RWPE2 (cell line): ENCODE data around the gene ALG12.
A peak's percentile ranks its signal among the peaks of the same experiment; 100 is the strongest.

Source experiments
- ATAC-seq: fragments of 200-7000 bp; cut with Tn5 transposase; 3 replicates; pipeline ENCODE4 v1.9.1; 2021; ENCODE audit warnings: low read depth
- DNase-seq: peaks from one replicate; pipeline ENCODE4 v3.0.0-alpha.2; 2020; ENCODE audit warnings: low spot score
- H3K27ac ChIP-seq: fragments of 450-650 bp; 2 replicates; pipeline ENCODE4 v1.5.1; 2017; ENCODE audit warnings: mild to moderate bottlenecking; ENCODE audit not compliant: poor library complexity, severe bottlenecking
- H3K27me3 ChIP-seq: fragments of 250-450 bp; sonication (Bioruptor Pico); 2 replicates; pipeline ENCODE4 v1.5.1; 2021; ENCODE audit warnings: mild to moderate bottlenecking, moderate library complexity; ENCODE audit not compliant: insufficient read depth, poor library complexity, severe bottlenecking
- H3K36me3 ChIP-seq: fragments of 250-450 bp; sonication (Bioruptor Pico); 2 replicates; pipeline ENCODE4 v1.5.1; 2020; ENCODE audit warnings: low read depth, mild to moderate bottlenecking, moderate library complexity
- H3K4me1 ChIP-seq: fragments of 250-450 bp; sonication (Bioruptor Pico); 2 replicates; pipeline ENCODE4 v1.5.1; 2021; ENCODE audit warnings: mild to moderate bottlenecking, moderate library complexity; ENCODE audit not compliant: insufficient read depth, poor library complexity, severe bottlenecking
- H3K4me3 ChIP-seq: fragments of 250-450 bp; sonication (Bioruptor Pico); 2 replicates; pipeline ENCODE4 v1.5.1; 2021; ENCODE audit warnings: mild to moderate bottlenecking, moderate library complexity; ENCODE audit not compliant: severe bottlenecking
- H3K9me3 ChIP-seq: fragments of 250-450 bp; sonication (Bioruptor Pico); 2 replicates; pipeline ENCODE4 v1.5.1; 2021; ENCODE audit warnings: mild to moderate bottlenecking, moderate library complexity; ENCODE audit not compliant: severe bottlenecking
- CTCF ChIP-seq: fragments of 450-650 bp; IDR thresholded peaks from one replicate; pipeline ENCODE4 v1.5.1; 2017; ENCODE audit warnings: mild to moderate bottlenecking, moderate library complexity; ENCODE audit not compliant: poor library complexity, severe bottlenecking

Gene ALG12

GRCh38 chr22:49900441-49901230 is 17.6 kb downstream of the ALG12 start:
- Histone ChIP-seq H3K36me3 (peaks cover 23% of the 10 kb centered on the region), H3K27me3 (no peaks in the 10 kb centered on the region), H3K4me3 (no peak overlapping the region), H3K4me1 (no peaks in the 10 kb centered on the region), H3K9me3 (no peaks in the 10 kb centered on the region), H3K27ac (no peak overlapping the region)
- ATAC-seq: no peak
- TF ChIP-seq CTCF: no peak
- DNase-seq: peak; percentile 23

GRCh38 chr22:49899530-49899929 is 18.7 kb downstream of the ALG12 start:
- Histone ChIP-seq H3K4me1 (no peaks in the 10 kb centered on the region), H3K36me3 (peaks cover 17% of the 10 kb centered on the region), H3K27me3 (no peaks in the 10 kb centered on the region), H3K27ac (no peak overlapping the region), H3K9me3 (no peaks in the 10 kb centered on the region), H3K4me3 (no peak overlapping the region)
- peak; percentile 42 for DNase-seq
- no peak for ATAC-seq
- no peak for TF ChIP-seq CTCF

GRCh38 chr22:49897015-49897684 is 21.1 kb downstream of the ALG12 start:
- H3K9me3 ChIP-seq: no peaks in the 10 kb centered on the region
- ATAC-seq (no peak), DNase-seq (peak; percentile 1)
- no peaks in the 10 kb centered on the region for H3K27me3 ChIP-seq
- H3K27ac ChIP-seq: no peak overlapping the region
- 0 out of 2 replicates have a peak, but pooled peaks cover 3% of the 10 kb centered on the region for H3K36me3 ChIP-seq
- H3K4me1 ChIP-seq: no peaks in the 10 kb centered on the region
- no peak for TF ChIP-seq CTCF
- H3K4me3 ChIP-seq: no peak overlapping the region

GRCh38 chr22:49896201-49896600 is 22.0 kb downstream of the ALG12 start:
- H3K36me3 ChIP-seq: peaks cover 7% of the 10 kb centered on the region
- H3K27me3 ChIP-seq: no peaks in the 10 kb centered on the region
- H3K27ac ChIP-seq: no peak overlapping the region
- ATAC-seq (no peak), DNase-seq (peak; percentile 23)
- H3K4me1 ChIP-seq: no peaks in the 10 kb centered on the region
- TF ChIP-seq CTCF: no peak
- no peak overlapping the region for H3K4me3 ChIP-seq
- H3K9me3 ChIP-seq: no peaks in the 10 kb centered on the region
